Esophagus muscularis mucosa (tissue), 3 donors: Measurements from ENCODE around the gene CLASP1.

ENCODE experiments used
- POLR2A ChIP-seq: fragments of 450-650 bp; IDR thresholded peaks from one replicate; pipeline ENCODE4 v1.6.1; 2017; ENCODE audit warnings: antibody characterized with exemption, moderate library complexity, mild to moderate bottlenecking, low read depth
- POLR2AphosphoS5 ChIP-seq, 2 donors: sonication (generic); formaldehyde crosslinking; IDR thresholded peaks; one replicate each; pipeline ENCODE4 v1.6.1; 2017; ENCODE audit warnings: antibody characterized with exemption in 2 of 2
- TF ChIP-seq, protein P1 (sequence below), 3 experiments: fragments of 200-600 bp in 2 of 3; fragments of 450-650 bp in 1 of 3; sonication (generic) in 2 of 3; IDR thresholded peaks; one replicate each; pipeline ENCODE4 v1.5.1; 2017 to 2019; ENCODE audit warnings: antibody characterized with exemption in 3 of 3, mild to moderate bottlenecking in 2 of 3, moderate library complexity in 1 of 3

DNA sequence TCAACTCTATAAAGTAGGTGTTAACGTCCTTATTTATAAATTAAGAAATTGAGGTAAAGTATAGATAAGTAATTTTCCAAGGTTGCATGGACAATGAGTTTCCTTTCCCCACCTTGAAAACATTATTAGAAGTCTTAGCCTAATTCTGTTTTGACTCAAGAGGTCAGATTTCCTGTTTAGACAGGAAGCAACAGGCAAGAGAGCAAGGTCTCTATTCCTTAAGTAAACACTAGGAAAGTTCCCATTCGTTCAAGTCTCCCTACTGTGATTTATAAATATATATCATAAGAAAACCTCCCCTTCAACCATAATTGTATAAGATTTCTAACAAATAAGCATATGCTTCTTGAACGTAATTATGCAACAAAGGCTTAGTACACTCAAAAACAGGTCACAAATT is 40.3 kb downstream of the CLASP1 start:
- TF ChIP-seq, protein P1, sequence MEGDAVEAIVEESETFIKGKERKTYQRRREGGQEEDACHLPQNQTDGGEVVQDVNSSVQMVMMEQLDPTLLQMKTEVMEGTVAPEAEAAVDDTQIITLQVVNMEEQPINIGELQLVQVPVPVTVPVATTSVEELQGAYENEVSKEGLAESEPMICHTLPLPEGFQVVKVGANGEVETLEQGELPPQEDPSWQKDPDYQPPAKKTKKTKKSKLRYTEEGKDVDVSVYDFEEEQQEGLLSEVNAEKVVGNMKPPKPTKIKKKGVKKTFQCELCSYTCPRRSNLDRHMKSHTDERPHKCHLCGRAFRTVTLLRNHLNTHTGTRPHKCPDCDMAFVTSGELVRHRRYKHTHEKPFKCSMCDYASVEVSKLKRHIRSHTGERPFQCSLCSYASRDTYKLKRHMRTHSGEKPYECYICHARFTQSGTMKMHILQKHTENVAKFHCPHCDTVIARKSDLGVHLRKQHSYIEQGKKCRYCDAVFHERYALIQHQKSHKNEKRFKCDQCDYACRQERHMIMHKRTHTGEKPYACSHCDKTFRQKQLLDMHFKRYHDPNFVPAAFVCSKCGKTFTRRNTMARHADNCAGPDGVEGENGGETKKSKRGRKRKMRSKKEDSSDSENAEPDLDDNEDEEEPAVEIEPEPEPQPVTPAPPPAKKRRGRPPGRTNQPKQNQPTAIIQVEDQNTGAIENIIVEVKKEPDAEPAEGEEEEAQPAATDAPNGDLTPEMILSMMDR (IDR thresholded peaks at IDR 0.05): no peak
- TF ChIP-seq POLR2A (no peak), POLR2AphosphoS5 (IDR thresholded peaks at IDR 0.05) (no peak)
